D721Med (cell line): ENCODE measurements around the gene STAT2.

Source experiments
- DNase-seq: peaks from one replicate; pipeline ENCODE4 v3.0.0; 2011; ENCODE audit warnings: low spot score; ENCODE audit not compliant: insufficient read length
- FAIRE-seq: peaks from 2 replicates; lab custom pipeline; 2011; peaks lifted over from hg19 to GRCh38; lab: Jason Lieb, UNC
- TF ChIP-seq, protein P1 (sequence below): IDR thresholded peaks from 2 replicates; pipeline ENCODE4 v1.5.1; 2012; ENCODE audit warnings: mild to moderate bottlenecking, control low read depth; ENCODE audit not compliant: insufficient read depth; ENCODE audit errors: missing control alignments

The STAT2 gene

DNA sequence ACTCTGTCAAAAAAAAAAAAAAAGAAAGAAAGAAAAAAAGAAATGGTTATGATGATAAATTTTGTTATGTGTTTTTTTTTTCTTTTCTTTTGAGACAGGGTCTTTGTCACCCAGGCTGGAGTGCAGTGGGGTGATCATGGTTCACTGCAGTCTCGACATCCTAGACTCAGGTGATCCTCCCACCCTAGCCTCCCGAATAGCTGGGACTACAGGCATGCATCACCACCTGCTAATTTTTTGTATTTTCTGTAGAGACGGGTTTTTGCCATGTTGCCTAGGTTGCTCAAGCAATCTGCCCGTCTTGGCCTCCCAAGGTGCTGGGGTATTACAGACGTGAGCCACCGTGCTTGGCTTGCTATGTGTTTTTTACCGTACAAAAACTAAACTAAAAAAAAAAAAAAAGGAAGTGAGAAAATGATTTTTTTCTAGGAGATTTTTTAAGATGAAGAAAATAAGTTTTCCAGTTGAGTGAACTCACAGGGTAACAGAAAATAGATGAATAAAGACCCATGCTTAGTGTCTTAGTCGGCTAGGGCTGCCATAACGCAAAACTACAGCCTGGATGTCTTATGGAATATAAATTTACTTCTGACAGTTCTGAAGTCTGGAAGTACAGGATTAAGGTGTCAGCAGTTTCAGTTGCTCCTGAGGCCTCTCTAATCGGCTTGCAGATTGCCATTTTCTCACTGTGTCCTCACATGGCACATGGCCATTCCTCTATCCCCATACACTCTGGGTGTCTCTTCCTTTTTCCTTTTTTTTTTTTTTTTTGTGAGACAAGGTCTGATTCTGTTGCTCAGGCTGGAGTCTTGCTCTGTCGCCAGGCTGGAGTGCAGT is 15.9 kb upstream of the STAT2 start:
- FAIRE-seq (no peak), DNase-seq (no peak)
- TF ChIP-seq, protein P1, sequence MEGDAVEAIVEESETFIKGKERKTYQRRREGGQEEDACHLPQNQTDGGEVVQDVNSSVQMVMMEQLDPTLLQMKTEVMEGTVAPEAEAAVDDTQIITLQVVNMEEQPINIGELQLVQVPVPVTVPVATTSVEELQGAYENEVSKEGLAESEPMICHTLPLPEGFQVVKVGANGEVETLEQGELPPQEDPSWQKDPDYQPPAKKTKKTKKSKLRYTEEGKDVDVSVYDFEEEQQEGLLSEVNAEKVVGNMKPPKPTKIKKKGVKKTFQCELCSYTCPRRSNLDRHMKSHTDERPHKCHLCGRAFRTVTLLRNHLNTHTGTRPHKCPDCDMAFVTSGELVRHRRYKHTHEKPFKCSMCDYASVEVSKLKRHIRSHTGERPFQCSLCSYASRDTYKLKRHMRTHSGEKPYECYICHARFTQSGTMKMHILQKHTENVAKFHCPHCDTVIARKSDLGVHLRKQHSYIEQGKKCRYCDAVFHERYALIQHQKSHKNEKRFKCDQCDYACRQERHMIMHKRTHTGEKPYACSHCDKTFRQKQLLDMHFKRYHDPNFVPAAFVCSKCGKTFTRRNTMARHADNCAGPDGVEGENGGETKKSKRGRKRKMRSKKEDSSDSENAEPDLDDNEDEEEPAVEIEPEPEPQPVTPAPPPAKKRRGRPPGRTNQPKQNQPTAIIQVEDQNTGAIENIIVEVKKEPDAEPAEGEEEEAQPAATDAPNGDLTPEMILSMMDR = no peak

- TF ChIP-seq, protein P1 = no peak
- DNase-seq (no peak), FAIRE-seq (no peak)
Measured at GRCh38 chr12:56374726-56375597, 15.1 kb upstream of the STAT2 start.

- DNase-seq (no peak), FAIRE-seq (no peak)
- TF ChIP-seq, protein P1 = no peak
Measured at GRCh38 chr12:56373515-56373914, 13.6 kb upstream of the STAT2 start.

- TF ChIP-seq, protein P1 = no peak
- DNase-seq (no peak), FAIRE-seq (no peak)
Measured at GRCh38 chr12:56366948-56367347, 7.0 kb upstream of the STAT2 start.

- DNase-seq (no peak), FAIRE-seq (no peak)
- TF ChIP-seq, protein P1 = no peak
Measured at GRCh38 chr12:56362130-56363059, 2.5 kb upstream of the STAT2 start, which contains the start of gene APOF. Gene APOF (minus strand): TSS chr12:56362857. CDS start chr12:56362745, 112 bp downstream.

DNA sequence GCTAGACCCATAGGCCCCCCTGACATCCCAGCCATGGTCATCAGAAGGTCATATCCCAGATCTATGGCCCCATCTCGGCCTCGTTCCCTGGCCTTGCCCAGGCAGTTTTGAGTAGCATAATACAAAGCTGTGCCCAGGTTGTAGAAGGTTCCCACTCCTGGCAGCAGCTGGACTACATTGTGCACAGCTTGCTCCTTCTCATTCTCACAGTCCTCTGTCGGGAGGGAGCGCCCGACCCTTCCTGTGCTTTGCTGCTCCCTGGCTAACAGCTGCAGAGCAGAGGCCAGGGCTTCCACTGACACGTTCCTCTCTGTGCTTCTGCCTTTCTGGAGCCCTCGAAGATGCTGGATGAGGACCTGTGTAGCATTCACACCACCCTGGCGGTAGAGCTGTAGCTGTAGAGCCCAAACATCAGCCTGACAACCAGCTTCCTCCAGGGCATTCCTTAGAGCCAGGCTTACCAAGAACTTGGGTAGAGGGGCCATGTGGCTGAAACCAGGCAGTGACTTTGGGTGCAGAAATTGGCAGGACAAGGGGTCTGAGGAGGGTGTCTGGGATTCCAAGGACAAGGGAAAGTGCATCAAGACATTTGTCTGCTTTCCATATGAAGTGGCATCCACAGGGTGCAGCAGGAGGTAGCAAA is 1.7 kb upstream of the STAT2 start:
- TF ChIP-seq, protein P1 = no peak
- FAIRE-seq = no peak

More for the DNA sequence above, 1.7 kb upstream of the STAT2 start:
- no peak for DNase-seq
